ENCODE data around the gene FAM200C. TPM values are rescaled to one million over a fixed set of nuclear protein-coding genes. Genes with fewer than 3 reads are reported as not detected.

Gene FAM200C
- total and polyA plus RNA-seq, 10 of the 15 experiments (the other 5 are each of a cell fraction or from before 2014, with no cell fraction given) = 1.0 to 5.4 (median 2.2) TPM

DNA sequence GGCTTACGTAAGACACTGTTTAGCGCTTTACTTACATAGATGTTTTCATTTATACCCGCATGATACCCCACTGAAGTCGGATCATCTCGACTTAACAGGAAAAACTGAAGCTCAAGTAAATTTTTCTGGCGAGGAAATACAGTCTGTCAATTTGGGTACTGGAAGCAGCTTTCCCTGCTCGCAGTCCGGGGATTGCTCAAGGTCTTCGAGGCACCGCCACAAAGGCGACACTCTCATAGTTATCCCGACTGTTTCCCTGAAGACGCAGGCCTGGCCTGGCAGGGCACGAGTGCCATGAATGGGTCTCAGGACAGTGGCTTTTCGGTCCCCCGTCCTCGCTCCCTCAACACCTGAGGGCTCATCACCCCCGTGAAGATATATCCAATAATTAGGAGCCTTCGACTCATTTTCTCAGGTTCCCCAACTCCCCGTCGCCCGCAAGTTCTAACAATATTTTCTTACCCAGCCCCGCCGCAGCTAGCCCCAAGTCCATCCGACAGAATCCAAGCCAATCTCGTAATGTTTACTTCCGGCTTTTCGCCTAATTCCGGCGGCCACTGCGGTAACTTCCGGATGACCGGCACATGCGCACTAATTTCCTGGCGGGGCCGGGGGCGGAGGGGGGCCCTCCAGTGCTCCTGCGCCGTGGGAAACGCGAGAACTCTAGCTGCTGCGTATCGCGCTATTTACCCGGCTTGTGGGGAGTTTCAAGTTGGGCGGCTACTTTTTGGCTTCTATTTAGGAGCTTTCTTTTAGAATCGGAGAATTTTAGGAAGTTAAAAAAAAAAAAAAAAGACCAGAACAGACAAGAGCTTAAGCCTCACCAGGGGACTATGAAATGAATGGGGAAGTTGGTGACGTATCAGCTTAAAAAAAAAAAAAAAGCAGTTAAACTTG, 19.0 kb upstream of the FAM200C start, which contains the start of gene SLU7 (continued):
- TF ChIP-seq, protein P1, sequence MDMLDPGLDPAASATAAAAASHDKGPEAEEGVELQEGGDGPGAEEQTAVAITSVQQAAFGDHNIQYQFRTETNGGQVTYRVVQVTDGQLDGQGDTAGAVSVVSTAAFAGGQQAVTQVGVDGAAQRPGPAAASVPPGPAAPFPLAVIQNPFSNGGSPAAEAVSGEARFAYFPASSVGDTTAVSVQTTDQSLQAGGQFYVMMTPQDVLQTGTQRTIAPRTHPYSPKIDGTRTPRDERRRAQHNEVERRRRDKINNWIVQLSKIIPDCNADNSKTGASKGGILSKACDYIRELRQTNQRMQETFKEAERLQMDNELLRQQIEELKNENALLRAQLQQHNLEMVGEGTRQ (IDR thresholded peaks at IDR 0.05; ENCODE audit: borderline replicate concordance, low read depth, low read length) = no peak
- TF ChIP-seq BACH1 (IDR thresholded peaks at IDR 0.05; ENCODE audit: borderline replicate concordance) = peak; percentile 28; the same call in 1 of the 2 replicates
- 0 out of 2 replicates have a peak, but pooled peaks have one; percentile 30 for TF ChIP-seq TCF12 (IDR thresholded peaks at IDR 0.05; ENCODE audit: low read depth, low read length)
- TF ChIP-seq POLR2AphosphoS5 (IDR thresholded peaks at IDR 0.05; ENCODE audit: low read length) = peak; percentile 86
- no peak for TF ChIP-seq BMI1 (IDR thresholded peaks at IDR 0.05; ENCODE audit: borderline replicate concordance)
- peak; percentile 97 for TF ChIP-seq NBN (IDR thresholded peaks at IDR 0.05)
- TF ChIP-seq MAX (IDR thresholded peaks at IDR 0.05; ENCODE audit: low read depth, low read length) = no peak; the same call in 1 of the 2 replicates
- no peak for TF ChIP-seq KLF5 (IDR thresholded peaks at IDR 0.05; ENCODE audit: partially characterized antibody)
- TF ChIP-seq RELA (IDR thresholded peaks at IDR 0.05; ENCODE audit: borderline replicate concordance, partially characterized antibody) = peak; percentile 64
- peak; percentile 77; the same call in 1 of the 2 replicates for TF ChIP-seq MXI1 (IDR thresholded peaks at IDR 0.05; ENCODE audit: low read depth, low read length)
- TF ChIP-seq, protein P2, sequence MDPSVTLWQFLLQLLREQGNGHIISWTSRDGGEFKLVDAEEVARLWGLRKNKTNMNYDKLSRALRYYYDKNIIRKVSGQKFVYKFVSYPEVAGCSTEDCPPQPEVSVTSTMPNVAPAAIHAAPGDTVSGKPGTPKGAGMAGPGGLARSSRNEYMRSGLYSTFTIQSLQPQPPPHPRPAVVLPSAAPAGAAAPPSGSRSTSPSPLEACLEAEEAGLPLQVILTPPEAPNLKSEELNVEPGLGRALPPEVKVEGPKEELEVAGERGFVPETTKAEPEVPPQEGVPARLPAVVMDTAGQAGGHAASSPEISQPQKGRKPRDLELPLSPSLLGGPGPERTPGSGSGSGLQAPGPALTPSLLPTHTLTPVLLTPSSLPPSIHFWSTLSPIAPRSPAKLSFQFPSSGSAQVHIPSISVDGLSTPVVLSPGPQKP (IDR thresholded peaks at IDR 0.05; ENCODE audit: low read depth, low read length) = peak; percentile 82
- TF ChIP-seq HCFC1 (IDR thresholded peaks at IDR 0.05; ENCODE audit: low read length) = peak; percentile 54; the same call in 1 of the 2 replicates
- TF ChIP-seq EP300 (IDR thresholded peaks at IDR 0.05; ENCODE audit: borderline replicate concordance in 1 of 2, control insufficient read depth in 1 of 2, low read depth in 2 of 2, low read length in 2 of 2) = no peak; a peak in 1 of 4 replicates
- peak; percentile 50; the same call in 1 of the 2 replicates for TF ChIP-seq TBL1XR1 (IDR thresholded peaks at IDR 0.05; ENCODE audit: low read depth, low read length)
- TF ChIP-seq FOXK2 (IDR thresholded peaks at IDR 0.05) = no peak
- TF ChIP-seq, protein P3, sequence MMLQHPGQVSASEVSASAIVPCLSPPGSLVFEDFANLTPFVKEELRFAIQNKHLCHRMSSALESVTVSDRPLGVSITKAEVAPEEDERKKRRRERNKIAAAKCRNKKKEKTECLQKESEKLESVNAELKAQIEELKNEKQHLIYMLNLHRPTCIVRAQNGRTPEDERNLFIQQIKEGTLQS (IDR thresholded peaks at IDR 0.05; ENCODE audit: borderline replicate concordance, extremely low read depth, low read depth, low read length) = no peak
- TF ChIP-seq YY1 (IDR thresholded peaks at IDR 0.05; ENCODE audit: low read depth, low read length) = no peak
- TF ChIP-seq IRF5 (IDR thresholded peaks at IDR 0.05; ENCODE audit: borderline replicate concordance) = peak; percentile 48; the same call in 1 of the 2 replicates
- peak in 1 of 2 experiments; percentile 31; a peak in 1 of 4 replicates for TF ChIP-seq IKZF2 (IDR thresholded peaks at IDR 0.05)
- TF ChIP-seq, protein P4, sequence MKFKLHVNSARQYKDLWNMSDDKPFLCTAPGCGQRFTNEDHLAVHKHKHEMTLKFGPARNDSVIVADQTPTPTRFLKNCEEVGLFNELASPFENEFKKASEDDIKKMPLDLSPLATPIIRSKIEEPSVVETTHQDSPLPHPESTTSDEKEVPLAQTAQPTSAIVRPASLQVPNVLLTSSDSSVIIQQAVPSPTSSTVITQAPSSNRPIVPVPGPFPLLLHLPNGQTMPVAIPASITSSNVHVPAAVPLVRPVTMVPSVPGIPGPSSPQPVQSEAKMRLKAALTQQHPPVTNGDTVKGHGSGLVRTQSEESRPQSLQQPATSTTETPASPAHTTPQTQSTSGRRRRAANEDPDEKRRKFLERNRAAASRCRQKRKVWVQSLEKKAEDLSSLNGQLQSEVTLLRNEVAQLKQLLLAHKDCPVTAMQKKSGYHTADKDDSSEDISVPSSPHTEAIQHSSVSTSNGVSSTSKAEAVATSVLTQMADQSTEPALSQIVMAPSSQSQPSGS (IDR thresholded peaks at IDR 0.05; ENCODE audit: low read length) = peak; percentile 59; the same call in 1 of the 2 replicates
